A673 (cell line): ENCODE results near the gene ZNF74. TPM values are rescaled to one million over a fixed set of nuclear protein-coding genes. Genes with fewer than 3 reads are reported as not detected.
A peak's percentile ranks its signal among the peaks of the same experiment; 100 is the strongest.

Experiments
- BruUV-seq: library from RNA; stranded (reverse); fragments of 400-500 nt; replicated peaks from 2 replicates; lab custom pipeline; 2021; lab: Mats Ljungman, UMichigan
- CTCF ChIA-PET: fragments of 300-600 bp; sonication (Branson Sonifier 250); formaldehyde crosslinking; loops from one replicate; lab custom pipeline; 2022; ENCODE audit warnings: antibody characterized with exemption; lab: Charles Lee
- POLR2A ChIA-PET: fragments of 300-600 bp; sonication (Branson Sonifier 250); formaldehyde crosslinking; loops from one replicate; lab custom pipeline; 2022; ENCODE audit warnings: antibody characterized with exemption; ENCODE audit not compliant: low non-redundant PET; lab: Charles Lee
- DNase-seq: peaks from one replicate; pipeline ENCODE4 v3.0.0-alpha.2; 2015; ENCODE audit warnings: low spot score
- H3K27ac ChIP-seq: fragments of 200-600 bp; sonication (generic); 2 replicates; pipeline ENCODE4 v1.5.1; 2016; ENCODE audit warnings: mixed run types, low read depth, mild to moderate bottlenecking, mixed read lengths, antibody characterized with exemption, low read length; ENCODE audit not compliant: poor library complexity, severe bottlenecking
- H3K27me3 ChIP-seq: fragments of 200-600 bp; sonication (generic); replicated peaks from 2 replicates; pipeline ENCODE4 v1.6.1; 2017; ENCODE audit warnings: mixed run types, low read depth, mild to moderate bottlenecking, mixed read lengths, antibody characterized with exemption, low read length; ENCODE audit not compliant: insufficient read depth, poor library complexity
- H3K36me3 ChIP-seq: fragments of 200-600 bp; sonication (generic); 2 replicates; pipeline ENCODE4 v1.6.1; 2016; ENCODE audit warnings: mixed run types, mild to moderate bottlenecking, mixed read lengths, antibody characterized with exemption, low read length; ENCODE audit not compliant: insufficient read depth, poor library complexity, severe bottlenecking
- H3K4me1 ChIP-seq: fragments of 200-600 bp; sonication (generic); 2 replicates; pipeline ENCODE4 v1.6.1; 2017; ENCODE audit warnings: mixed run types, mild to moderate bottlenecking, mixed read lengths, antibody characterized with exemption, low read length; ENCODE audit not compliant: insufficient read depth, poor library complexity, severe bottlenecking
- H3K4me3 ChIP-seq: fragments of 200-600 bp; sonication (generic); 2 replicates; pipeline ENCODE4 v1.5.1; 2016; ENCODE audit warnings: low read depth, mixed run types, mild to moderate bottlenecking, mixed read lengths, low read length; ENCODE audit not compliant: poor library complexity, severe bottlenecking
- H3K9me3 ChIP-seq: fragments of 200-600 bp; sonication (generic); 2 replicates; pipeline ENCODE4 v1.6.1; 2016; ENCODE audit warnings: mixed run types, low read depth, mild to moderate bottlenecking, mixed read lengths, antibody characterized with exemption, low read length; ENCODE audit not compliant: poor library complexity, severe bottlenecking
- CTCF ChIP-seq: fragments of 300-800, 200-600 bp; sonication (generic); conservative IDR thresholded peaks from 2 replicates; pipeline ENCODE4 v1.5.1; 2017; ENCODE audit warnings: low read depth, mild to moderate bottlenecking, antibody characterized with exemption, low read length, moderate library complexity, mixed read lengths
- EZH2 ChIP-seq: fragments of 200-600 bp; sonication (generic); IDR thresholded peaks from 2 replicates; pipeline ENCODE4 v1.6.1; 2017; ENCODE audit warnings: borderline replicate concordance, low read depth, mild to moderate bottlenecking, mixed read lengths, antibody characterized with exemption, low read length; ENCODE audit not compliant: poor library complexity, severe bottlenecking
- intact Hi-C: fragments of 100-400 bp; cut with micrococcal nuclease; formaldehyde crosslinking; loops from one replicate; pipeline ENCODE4 v1.10.0; 2022; ENCODE audit not compliant: unreplicated experiment
- total RNA-seq: library from RNA; stranded (reverse); gene quantifications from 2 replicates; pipeline ENCODE4 v1.2.3, GENCODE V29; 2021

The ZNF74 gene
- total RNA-seq, 1 experiment from 2014 or later: 37.2 TPM

GRCh38 chr22:20424568-20424931 lies 30.6 kb downstream of the ZNF74 start:
- no peak overlapping the region for H3K4me3 ChIP-seq
- CTCF ChIA-PET: no interaction called here
- H3K4me1 ChIP-seq: no peaks in the 10 kb centered on the region
- no peak overlapping the region for H3K27ac ChIP-seq
- no peak for DNase-seq
- H3K27me3 ChIP-seq: no peaks in the 10 kb centered on the region
- TF ChIP-seq EZH2 (no peak), CTCF (no peak)
- BruUV-seq: no TSS peak
- POLR2A ChIA-PET: no interaction called here
- intact Hi-C loops: no loop called here
- H3K9me3 ChIP-seq: no peaks in the 10 kb centered on the region
- H3K36me3 ChIP-seq: no peaks in the 10 kb centered on the region

GRCh38 chr22:20424932-20425565 lies 31.1 kb downstream of the ZNF74 start:
- no peak for TF ChIP-seq EZH2
- no peak for TF ChIP-seq CTCF
- intact Hi-C loops: no loop called here
- BruUV-seq: no TSS peak
- Histone ChIP-seq H3K9me3 (no peaks in the 10 kb centered on the region), H3K27ac (no peak overlapping the region), H3K36me3 (no peaks in the 10 kb centered on the region), H3K27me3 (no peaks in the 10 kb centered on the region), H3K4me1 (no peaks in the 10 kb centered on the region), H3K4me3 (peak overlapping the region; percentile 27)
- DNase-seq: peak; percentile 37
- ChIA-PET POLR2A (no interaction called here), CTCF (no interaction called here)

DNA sequence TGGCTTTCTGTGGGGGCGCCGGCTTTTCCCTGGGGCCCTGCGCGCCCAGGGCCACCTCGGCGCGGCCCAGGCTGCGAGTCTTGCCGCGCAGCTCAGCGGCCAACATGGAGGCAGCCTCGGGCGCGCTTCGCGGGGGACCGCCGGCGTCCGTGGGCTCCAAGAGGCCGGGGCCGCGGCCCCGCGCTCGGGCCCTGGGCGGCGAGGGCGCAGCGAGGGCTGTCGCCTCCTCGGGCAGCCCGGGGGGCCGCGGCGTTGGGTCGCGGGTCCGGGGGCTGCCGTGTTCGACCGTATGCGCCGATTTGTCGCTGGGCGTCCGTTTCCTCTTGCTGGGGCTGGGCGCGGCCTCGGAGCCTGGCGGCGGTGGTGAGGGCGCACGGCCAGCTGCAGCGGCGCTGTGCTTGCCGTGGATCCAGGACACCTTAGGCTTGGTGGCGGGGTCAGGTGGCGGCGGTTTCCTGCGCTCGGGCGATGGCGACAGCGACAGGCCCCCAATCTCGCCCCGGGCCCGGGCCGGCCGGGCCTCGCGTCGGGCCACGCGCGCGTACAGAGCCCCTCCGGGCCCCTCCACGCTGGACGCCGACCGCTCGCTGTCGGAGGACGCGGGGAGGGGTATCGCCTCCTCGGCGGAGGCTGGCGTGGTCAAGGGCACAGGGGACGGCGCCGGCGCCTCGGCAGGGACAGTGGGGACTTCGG lies 31.8 kb downstream of the ZNF74 start:
- H3K27me3 ChIP-seq: no peaks in the 10 kb centered on the region
- no TSS peak for BruUV-seq
- no peaks in the 10 kb centered on the region for H3K9me3 ChIP-seq
- H3K36me3 ChIP-seq: no peaks in the 10 kb centered on the region
- intact Hi-C loops: no loop called here
- H3K4me3 ChIP-seq: peak overlapping the region; percentile 27
- POLR2A ChIA-PET: no interaction called here
- DNase-seq: no peak
- no peak overlapping the region for H3K27ac ChIP-seq
- no peaks in the 10 kb centered on the region for H3K4me1 ChIP-seq
- CTCF ChIA-PET: no interaction called here
- no peak for TF ChIP-seq CTCF
- no peak for TF ChIP-seq EZH2
